Fibroblast of lung (primary cell): ENCODE results near the gene TSACC. TPM values are rescaled to one million over a fixed set of nuclear protein-coding genes. Genes with fewer than 3 reads are reported as not detected.
"Not testable (repeated sequence)": the region's sequence is repeated elsewhere in the genome, so short reads cannot be mapped to it uniquely, and the experiment has no call there.

Source experiments
- DNase-seq, 2 donors: peaks; one replicate each; pipeline versions ENCODE4 v3.0.0 to v3.0.0-alpha.2; 2010; ENCODE audit warnings: low read depth in 2 of 2
- H2AFZ ChIP-seq: 2 replicates; pipeline ENCODE4 v1.5.1; 2012; ENCODE audit warnings: low read length, control low read depth, inconsistent platforms
- H3K27ac ChIP-seq: 2 replicates; pipeline ENCODE4 v1.5.1; 2011; ENCODE audit warnings: low read length, control low read depth; ENCODE audit not compliant: insufficient read depth
- H3K27me3 ChIP-seq: 2 replicates; pipeline ENCODE4 v1.5.1; 2011; ENCODE audit warnings: mild to moderate bottlenecking, low read length; ENCODE audit not compliant: control insufficient read depth, insufficient read depth
- H3K36me3 ChIP-seq: 2 replicates; pipeline ENCODE4 v1.5.1; 2011; ENCODE audit warnings: low read length; ENCODE audit not compliant: control insufficient read depth, insufficient read depth
- H3K4me1 ChIP-seq: 2 replicates; pipeline ENCODE4 v1.5.1; 2011; ENCODE audit warnings: low read length; ENCODE audit not compliant: control insufficient read depth, insufficient read depth; ENCODE audit errors: extremely low read depth
- H3K4me2 ChIP-seq: 2 replicates; pipeline ENCODE4 v1.5.1; 2011; ENCODE audit warnings: low read length, control low read depth; ENCODE audit not compliant: insufficient read depth; ENCODE audit errors: extremely low read depth
- H3K4me3 ChIP-seq, 4 experiments: fragments of 200-600 bp in 1 of 4; sonication (generic) in 1 of 4; replicated peaks in 1 of 4; 2 replicates each; pipeline ENCODE4 v1.5.1; 2011 to 2016; ENCODE audit warnings: low read length in 4 of 4, low read depth in 3 of 4, mild to moderate bottlenecking in 3 of 4, control low read depth in 2 of 4, inconsistent platforms in 1 of 4, mixed read lengths in 1 of 4; ENCODE audit not compliant: insufficient read depth in 1 of 4; ENCODE audit errors: control extremely low read depth in 1 of 4
- H3K79me2 ChIP-seq: 2 replicates; pipeline ENCODE4 v1.5.1; 2012; ENCODE audit warnings: mild to moderate bottlenecking, low read length, inconsistent platforms; ENCODE audit not compliant: control insufficient read depth, insufficient read depth
- H3K9ac ChIP-seq: 2 replicates; pipeline ENCODE4 v1.5.1; 2011; ENCODE audit warnings: mild to moderate bottlenecking, low read length, control low read depth; ENCODE audit not compliant: insufficient read depth
- H3K9me3 ChIP-seq: 2 replicates; pipeline ENCODE4 v1.5.1; 2012; ENCODE audit warnings: low read depth, low read length; ENCODE audit not compliant: control insufficient read depth, insufficient read depth
- H4K20me1 ChIP-seq: 2 replicates; pipeline ENCODE4 v1.5.1; 2011; ENCODE audit warnings: low read length; ENCODE audit not compliant: control insufficient read depth, insufficient read depth; ENCODE audit errors: extremely low read depth
- EZH2 ChIP-seq: IDR thresholded peaks from 2 replicates; pipeline ENCODE4 v1.5.1; 2012; ENCODE audit warnings: low read length, control low read depth, mild to moderate bottlenecking; ENCODE audit errors: missing control alignments
- polyA plus RNA-seq, 2 donors: library from polyadenylated mRNA; depleted of rRNA in 1 of 2; stranded (reverse) in 1 of 2; unstranded in 1 of 2; fragments of >200 nt; gene quantifications; 2 replicates each; pipeline ENCODE4 v1.2.1, GENCODE V29; 2011 to 2012; ENCODE audit warnings: missing spikeins in 1 of 2
- total RNA-seq: library from RNA; depleted of rRNA; stranded (reverse); fragments of >200 nt; gene quantifications from 2 replicates; pipeline ENCODE4 v1.2.1, GENCODE V29; 2014
- TF ChIP-seq, protein P1 (sequence below), 2 donors: IDR thresholded peaks in 1 of 2; conservative IDR thresholded peaks in 1 of 2; 1 replicate in 1 of 2; 2 replicates in 1 of 2; pipeline ENCODE4 v1.5.1; 2011 to 2012; ENCODE audit warnings: low read length in 2 of 2, control low read depth in 1 of 2, inconsistent platforms in 1 of 2, low read depth in 1 of 2, mild to moderate bottlenecking in 1 of 2

The TSACC gene
- total and polyA plus RNA-seq, 2 donors (not counting 1 experiment from before 2014, with no cell fraction given), result 0.50 to 0.54 TPM

GRCh38 chr1:156367383-156368156 is 29.2 kb downstream of the TSACC start:
- TF ChIP-seq EZH2, result no peak
- TF ChIP-seq, protein P1, sequence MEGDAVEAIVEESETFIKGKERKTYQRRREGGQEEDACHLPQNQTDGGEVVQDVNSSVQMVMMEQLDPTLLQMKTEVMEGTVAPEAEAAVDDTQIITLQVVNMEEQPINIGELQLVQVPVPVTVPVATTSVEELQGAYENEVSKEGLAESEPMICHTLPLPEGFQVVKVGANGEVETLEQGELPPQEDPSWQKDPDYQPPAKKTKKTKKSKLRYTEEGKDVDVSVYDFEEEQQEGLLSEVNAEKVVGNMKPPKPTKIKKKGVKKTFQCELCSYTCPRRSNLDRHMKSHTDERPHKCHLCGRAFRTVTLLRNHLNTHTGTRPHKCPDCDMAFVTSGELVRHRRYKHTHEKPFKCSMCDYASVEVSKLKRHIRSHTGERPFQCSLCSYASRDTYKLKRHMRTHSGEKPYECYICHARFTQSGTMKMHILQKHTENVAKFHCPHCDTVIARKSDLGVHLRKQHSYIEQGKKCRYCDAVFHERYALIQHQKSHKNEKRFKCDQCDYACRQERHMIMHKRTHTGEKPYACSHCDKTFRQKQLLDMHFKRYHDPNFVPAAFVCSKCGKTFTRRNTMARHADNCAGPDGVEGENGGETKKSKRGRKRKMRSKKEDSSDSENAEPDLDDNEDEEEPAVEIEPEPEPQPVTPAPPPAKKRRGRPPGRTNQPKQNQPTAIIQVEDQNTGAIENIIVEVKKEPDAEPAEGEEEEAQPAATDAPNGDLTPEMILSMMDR (conservative IDR thresholded peaks at IDR 0.05 in 1 of 2, IDR thresholded peaks at IDR 0.05 in 1 of 2; ENCODE audit: low read depth in 1 of 2, low read length in 2 of 2), result no peak
- no peak overlapping the region for H3K4me2 ChIP-seq

DNA sequence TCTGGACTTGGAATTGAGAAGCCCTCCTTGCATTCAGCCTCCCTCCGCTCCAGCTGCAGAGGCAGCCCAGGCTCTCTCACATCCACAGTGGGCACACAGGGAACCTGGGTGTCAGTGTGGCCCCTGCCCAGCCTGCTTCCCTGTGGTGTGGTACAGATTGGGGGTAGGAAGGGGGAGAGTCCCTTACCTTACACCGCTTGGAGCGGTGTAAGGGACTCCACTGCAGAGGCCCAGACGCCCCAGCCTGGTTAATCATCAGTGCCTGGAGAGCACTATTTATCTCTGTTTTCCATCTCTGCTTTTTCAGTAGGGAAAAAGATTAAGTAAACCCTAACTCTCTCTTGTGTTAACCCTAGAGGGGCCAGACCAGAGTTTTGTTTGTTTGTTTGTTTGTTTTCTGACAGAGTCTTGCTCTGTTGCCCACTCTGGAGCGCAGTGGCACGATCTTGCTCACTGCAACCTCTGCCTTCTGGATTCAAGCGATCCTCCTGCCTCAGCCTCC is 29.9 kb downstream of the TSACC start:
- no peaks in the 10 kb centered on the region for H3K4me1 ChIP-seq
- H4K20me1 ChIP-seq, result no peaks in the 10 kb centered on the region
- no peak overlapping the region for H2AFZ ChIP-seq
- no peak overlapping the region for H3K9ac ChIP-seq
- H3K9me3 ChIP-seq, result no peaks in the 10 kb centered on the region
- no peaks in the 10 kb centered on the region for H3K79me2 ChIP-seq
- TF ChIP-seq EZH2, result no peak
- TF ChIP-seq, protein P1 (conservative IDR thresholded peaks at IDR 0.05 in 1 of 2, IDR thresholded peaks at IDR 0.05 in 1 of 2; ENCODE audit: low read depth in 1 of 2, low read length in 2 of 2), result no peak
- H3K4me2 ChIP-seq, result no peak overlapping the region
- H3K4me3 ChIP-seq, result no peak overlapping the region
- no peak overlapping the region for H3K27ac ChIP-seq
- no peaks in the 10 kb centered on the region for H3K36me3 ChIP-seq
- peaks cover 47% of the 10 kb centered on the region for H3K27me3 ChIP-seq
- DNase-seq, result no peak

More at GRCh38 chr1:156367383-156368156, 29.2 kb downstream of the TSACC start:
- H3K27ac ChIP-seq, result no peak overlapping the region
- H3K36me3 ChIP-seq, result no peaks in the 10 kb centered on the region
- H3K9ac ChIP-seq, result no peak overlapping the region
- no peaks in the 10 kb centered on the region for H4K20me1 ChIP-seq
- DNase-seq, result no peak
- H3K27me3 ChIP-seq, result peaks cover 43% of the 10 kb centered on the region
- no peaks in the 10 kb centered on the region for H3K9me3 ChIP-seq
- no peaks in the 10 kb centered on the region for H3K4me1 ChIP-seq
- H3K79me2 ChIP-seq, result no peaks in the 10 kb centered on the region
- no peak overlapping the region for H2AFZ ChIP-seq
- H3K4me3 ChIP-seq, result no peak overlapping the region

DNA sequence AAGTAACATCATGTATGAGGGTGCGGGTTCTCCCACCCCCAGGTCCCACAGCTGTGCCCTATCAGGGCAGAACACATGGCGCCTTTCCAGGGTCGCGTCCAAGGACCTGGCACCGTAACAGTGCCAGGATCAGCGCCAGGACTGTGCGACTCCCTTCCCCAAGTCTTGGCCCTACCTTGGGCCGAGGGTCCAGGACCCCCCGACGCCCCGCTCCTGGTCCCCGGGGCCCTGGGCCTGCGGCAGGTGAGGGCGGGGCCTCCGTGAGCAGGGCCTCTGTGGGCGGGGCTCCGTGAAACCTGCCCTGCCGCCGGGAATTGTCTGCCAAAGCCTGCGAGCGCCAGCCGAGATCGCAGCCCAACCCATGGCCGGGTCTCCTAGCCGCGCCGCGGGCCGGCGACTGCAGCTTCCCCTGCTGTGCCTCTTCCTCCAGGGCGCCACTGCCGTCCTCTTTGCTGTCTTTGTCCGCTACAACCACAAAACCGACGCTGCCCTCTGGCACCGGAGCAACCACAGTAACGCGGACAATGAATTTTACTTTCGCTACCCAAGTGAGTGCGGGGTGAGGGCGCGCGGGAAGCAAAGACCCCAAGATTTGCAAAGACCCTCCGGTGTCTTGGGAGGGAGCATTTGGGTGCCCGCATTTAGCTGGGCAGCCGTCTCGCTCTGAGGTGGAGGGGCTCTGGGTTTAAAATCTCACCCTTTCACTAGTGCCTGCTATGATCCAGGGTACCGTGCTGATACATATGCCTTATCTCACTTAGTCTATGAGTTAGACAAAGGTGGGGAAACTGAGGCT is 30.8 kb downstream of the TSACC start, which contains the start of gene RHBG:
TSS of gene RHBG (plus strand) at position 323 of the 796 bp plus-strand sequence. CDS start at position 362, 39 bp downstream.
- Histone ChIP-seq H4K20me1 (no peaks in the 10 kb centered on the region), H3K4me2 (peak within 1 kb of the TSS; percentile 77), H3K4me3 (peak within 1 kb of the TSS in 3 of 4 experiments; percentile 6 to 43 (median 17)), H3K27me3 (peaks cover 44% of the 10 kb centered on the region), H3K9me3 (no peaks in the 10 kb centered on the region), H3K79me2 (no peaks in the 10 kb centered on the region), H3K9ac (no peak within 1 kb of the TSS), H2AFZ (no peak within 1 kb of the TSS), H3K27ac (no peak within 1 kb of the TSS), H3K4me1 (no peaks in the 10 kb centered on the region), H3K36me3 (no peaks in the 10 kb centered on the region)
- TF ChIP-seq, protein P1 (conservative IDR thresholded peaks at IDR 0.05 in 1 of 2, IDR thresholded peaks at IDR 0.05 in 1 of 2; ENCODE audit: low read depth in 1 of 2, low read length in 2 of 2), result no peak
- TF ChIP-seq EZH2, result no peak
- peak; percentile 6 to 25 for DNase-seq

GRCh38 chr1:156369685-156370286 is 31.5 kb downstream of the TSACC start:
- not testable (repeated sequence) for H4K20me1 ChIP-seq, H3K9ac ChIP-seq

More at GRCh38 chr1:156369685-156370286, 31.5 kb downstream of the TSACC start:
- not testable (repeated sequence) for H3K79me2 ChIP-seq, H2AFZ ChIP-seq, H3K9me3 ChIP-seq, H3K4me3 ChIP-seq, H3K4me1 ChIP-seq, DNase-seq, H3K36me3 ChIP-seq, H3K27ac ChIP-seq
- H3K27me3 ChIP-seq, result peaks cover 37% of the 10 kb centered on the region
- H3K4me2 ChIP-seq, result peak overlapping the region; percentile 77
